LNCaP clone FGC (cell line): Measurements from ENCODE around the gene ACHE.

Experiments
- DNase-seq: peaks from one replicate; pipeline ENCODE4 v3.0.0-alpha.2; 2011; ENCODE audit warnings: low read depth
- H3K4me3 ChIP-seq: 2 replicates; pipeline ENCODE4 v1.5.1; 2011; ENCODE audit warnings: mild to moderate bottlenecking, low read depth, low read length, control low read depth
- CTCF ChIP-seq: IDR thresholded peaks from 2 replicates; pipeline ENCODE4 v1.5.1; 2012; ENCODE audit warnings: mild to moderate bottlenecking; ENCODE audit not compliant: control insufficient read depth, insufficient read depth; ENCODE audit errors: extremely low read depth

Gene ACHE

DNA sequence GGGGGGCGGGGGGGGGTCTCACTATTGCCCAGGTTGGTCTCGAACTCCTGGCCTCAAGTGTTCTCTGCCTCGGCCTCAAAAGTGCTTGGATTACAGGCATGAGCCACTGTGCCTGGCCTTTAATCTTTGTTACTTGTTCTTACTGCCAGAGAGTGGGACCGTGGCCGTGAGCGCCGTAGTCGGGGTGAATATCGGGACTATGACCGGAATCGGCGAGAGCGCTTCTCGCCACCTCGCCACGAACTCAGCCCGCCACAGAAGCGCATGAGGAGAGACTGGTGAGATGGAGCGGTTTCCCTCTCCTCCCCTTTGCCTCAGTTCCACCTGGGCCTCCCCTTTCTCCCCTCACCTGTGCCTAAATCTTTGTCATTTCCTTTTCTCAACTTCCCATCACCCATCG lies 14.6 kb downstream of the ACHE start:
- no peak for TF ChIP-seq CTCF
- H3K4me3 ChIP-seq, result no peak overlapping the region
- DNase-seq, result no peak

DNA sequence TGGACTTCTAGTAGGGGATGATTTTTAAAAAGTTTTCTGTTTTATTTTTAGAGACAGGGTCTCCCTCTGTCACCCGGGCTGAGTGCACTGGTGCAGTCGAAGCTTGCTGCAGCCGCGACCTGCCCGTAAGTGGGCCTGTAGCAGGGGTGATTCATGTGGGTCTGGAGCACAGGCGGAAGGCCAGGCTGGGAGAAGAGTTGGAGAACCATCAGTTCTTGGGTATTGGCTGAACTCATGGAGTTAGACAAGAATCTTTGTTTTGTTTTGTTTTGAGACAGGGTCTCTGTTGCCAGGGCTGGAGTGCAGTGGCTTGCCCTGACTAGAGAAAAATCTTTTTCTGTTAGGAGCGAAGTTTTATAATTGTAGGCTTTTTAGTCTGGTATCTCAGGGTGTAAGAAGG lies 15.0 kb downstream of the ACHE start:
- no peak for TF ChIP-seq CTCF

DNA sequence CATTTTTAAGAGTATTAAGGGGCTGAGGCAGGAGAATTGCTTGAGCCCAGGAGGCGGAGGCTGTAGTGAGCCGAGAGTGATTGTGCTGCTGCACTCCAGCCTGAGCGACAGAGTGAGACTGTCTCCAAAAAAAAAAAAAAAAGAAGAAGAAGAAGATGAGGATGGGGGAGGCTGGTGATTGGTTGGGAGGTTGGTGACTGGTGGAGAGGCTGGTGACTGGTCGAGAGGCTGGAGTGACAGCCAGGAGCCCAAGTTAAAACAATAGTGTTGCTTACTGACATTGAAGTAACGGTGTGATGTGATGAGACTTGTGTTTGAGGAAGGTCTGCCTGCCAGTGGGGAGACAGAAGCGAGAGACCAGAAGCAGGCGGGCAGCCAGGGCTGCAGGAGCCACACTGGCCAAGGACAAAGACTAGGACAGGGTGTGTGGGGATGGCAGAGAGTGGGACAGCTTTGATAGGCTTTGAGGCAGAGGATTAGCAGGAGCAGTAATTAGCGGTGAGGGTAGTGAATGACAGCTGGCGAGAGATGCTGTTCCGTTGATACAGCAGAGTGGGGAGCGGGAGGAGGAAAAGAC lies 15.9 kb downstream of the ACHE start:
- no peak overlapping the region for H3K4me3 ChIP-seq
- no peak for TF ChIP-seq CTCF
- no peak for DNase-seq

More for the DNA sequence above, 15.0 kb downstream of the ACHE start:
- H3K4me3 ChIP-seq, result no peak overlapping the region
- DNase-seq, result no peak

DNA sequence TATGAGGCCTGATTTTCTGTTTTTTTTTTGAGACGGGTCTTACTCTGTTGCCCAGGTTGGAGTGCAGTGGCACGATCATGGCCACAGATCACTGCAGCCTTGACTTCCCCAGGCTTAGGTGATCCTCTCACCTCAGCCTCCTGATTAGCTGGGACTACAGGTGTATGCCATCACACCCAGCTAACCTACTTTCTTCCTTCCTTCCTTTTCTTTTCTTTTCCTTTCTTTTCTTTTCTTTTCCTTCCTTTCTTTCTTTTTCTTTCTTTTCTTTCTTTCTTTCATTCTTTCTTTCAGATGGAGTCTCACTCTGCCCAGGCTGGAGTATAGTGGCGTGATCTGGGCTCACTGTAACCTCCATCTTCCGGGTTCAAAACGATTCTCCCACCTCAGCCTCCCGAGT lies 17.0 kb downstream of the ACHE start:
- H3K4me3 ChIP-seq, result no peak overlapping the region
- TF ChIP-seq CTCF, result no peak
- DNase-seq, result no peak

DNA sequence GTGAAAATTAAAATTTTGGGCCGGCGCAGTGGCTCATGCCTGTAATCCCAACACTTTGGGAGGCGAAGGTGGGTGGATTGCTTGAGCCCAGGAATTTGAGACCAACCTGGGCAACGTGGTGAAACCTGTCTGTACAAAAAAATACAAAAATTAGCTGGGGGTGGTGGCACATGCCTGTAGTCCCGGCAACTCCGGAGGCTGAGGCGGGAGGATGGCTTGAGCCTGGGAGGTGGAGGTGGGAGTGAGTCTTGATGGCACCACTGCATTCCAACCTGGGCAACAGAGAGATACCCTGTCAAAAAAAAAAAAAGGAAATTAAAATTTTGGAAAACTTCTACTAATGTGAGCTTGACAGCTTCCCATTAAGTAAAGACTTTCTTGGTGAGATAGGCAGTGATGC lies 17.7 kb downstream of the ACHE start:
- TF ChIP-seq CTCF, result no peak
- no peak for DNase-seq
- H3K4me3 ChIP-seq, result no peak overlapping the region

DNA sequence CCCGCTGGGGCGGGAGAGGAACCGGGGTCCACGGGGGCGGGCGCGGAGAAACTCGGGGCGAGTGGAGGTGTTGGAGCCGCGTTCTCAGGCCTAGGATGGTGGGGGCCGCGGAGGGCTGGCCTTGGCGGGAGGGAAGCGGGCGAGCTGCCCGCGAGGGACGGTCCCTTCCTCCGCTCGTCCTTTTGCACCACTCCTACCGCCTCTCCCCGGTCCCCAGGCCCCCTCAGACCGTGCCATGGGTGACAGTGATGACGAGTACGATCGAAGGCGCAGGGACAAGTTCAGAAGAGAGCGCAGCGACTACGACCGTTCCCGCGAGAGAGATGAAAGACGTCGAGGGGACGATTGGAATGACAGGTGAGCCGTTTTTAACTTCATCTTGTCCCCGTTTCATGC lies 20.3 kb downstream of the ACHE start:
- no peak for DNase-seq

More for the DNA sequence above, 20.3 kb downstream of the ACHE start:
- peak overlapping the region; percentile 93 for H3K4me3 ChIP-seq
- no peak for TF ChIP-seq CTCF
